ENCODE measurements around the gene MEP1A. TPM values are rescaled to one million over a fixed set of nuclear protein-coding genes. Genes with fewer than 3 reads are reported as not detected.
"Not testable (repeated sequence)": the region's sequence is repeated elsewhere in the genome, so short reads cannot be mapped to it uniquely, and the experiment has no call there.

The MEP1A gene
- polyA plus RNA-seq, 2 of the 4 experiments (the other 2 are of a cell fraction) = not detected

DNA sequence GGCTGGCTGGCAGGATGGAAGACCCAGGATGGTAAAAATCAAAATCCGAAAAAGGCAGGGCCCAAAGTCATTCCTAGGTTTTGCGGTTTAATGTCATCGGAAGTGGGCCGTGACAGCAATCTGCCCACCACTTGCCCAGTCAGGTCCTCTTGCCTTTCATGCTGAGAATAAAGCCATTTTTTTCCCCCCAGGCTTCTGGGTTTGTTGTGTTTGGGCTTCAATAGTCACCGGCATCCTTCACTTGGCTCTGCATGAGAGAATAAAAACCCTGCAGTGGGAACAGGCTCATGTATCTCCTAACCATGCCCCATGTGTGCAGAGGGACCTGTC lies 56.1 kb downstream of the MEP1A start (continued):
- TF ChIP-seq, protein P1, sequence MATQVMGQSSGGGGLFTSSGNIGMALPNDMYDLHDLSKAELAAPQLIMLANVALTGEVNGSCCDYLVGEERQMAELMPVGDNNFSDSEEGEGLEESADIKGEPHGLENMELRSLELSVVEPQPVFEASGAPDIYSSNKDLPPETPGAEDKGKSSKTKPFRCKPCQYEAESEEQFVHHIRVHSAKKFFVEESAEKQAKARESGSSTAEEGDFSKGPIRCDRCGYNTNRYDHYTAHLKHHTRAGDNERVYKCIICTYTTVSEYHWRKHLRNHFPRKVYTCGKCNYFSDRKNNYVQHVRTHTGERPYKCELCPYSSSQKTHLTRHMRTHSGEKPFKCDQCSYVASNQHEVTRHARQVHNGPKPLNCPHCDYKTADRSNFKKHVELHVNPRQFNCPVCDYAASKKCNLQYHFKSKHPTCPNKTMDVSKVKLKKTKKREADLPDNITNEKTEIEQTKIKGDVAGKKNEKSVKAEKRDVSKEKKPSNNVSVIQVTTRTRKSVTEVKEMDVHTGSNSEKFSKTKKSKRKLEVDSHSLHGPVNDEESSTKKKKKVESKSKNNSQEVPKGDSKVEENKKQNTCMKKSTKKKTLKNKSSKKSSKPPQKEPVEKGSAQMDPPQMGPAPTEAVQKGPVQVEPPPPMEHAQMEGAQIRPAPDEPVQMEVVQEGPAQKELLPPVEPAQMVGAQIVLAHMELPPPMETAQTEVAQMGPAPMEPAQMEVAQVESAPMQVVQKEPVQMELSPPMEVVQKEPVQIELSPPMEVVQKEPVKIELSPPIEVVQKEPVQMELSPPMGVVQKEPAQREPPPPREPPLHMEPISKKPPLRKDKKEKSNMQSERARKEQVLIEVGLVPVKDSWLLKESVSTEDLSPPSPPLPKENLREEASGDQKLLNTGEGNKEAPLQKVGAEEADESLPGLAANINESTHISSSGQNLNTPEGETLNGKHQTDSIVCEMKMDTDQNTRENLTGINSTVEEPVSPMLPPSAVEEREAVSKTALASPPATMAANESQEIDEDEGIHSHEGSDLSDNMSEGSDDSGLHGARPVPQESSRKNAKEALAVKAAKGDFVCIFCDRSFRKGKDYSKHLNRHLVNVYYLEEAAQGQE (IDR thresholded peaks at IDR 0.05) = no peak
- no peak for TF ChIP-seq NFE2L2 (conservative IDR thresholded peaks at IDR 0.05; ENCODE audit: low read length)

DNA sequence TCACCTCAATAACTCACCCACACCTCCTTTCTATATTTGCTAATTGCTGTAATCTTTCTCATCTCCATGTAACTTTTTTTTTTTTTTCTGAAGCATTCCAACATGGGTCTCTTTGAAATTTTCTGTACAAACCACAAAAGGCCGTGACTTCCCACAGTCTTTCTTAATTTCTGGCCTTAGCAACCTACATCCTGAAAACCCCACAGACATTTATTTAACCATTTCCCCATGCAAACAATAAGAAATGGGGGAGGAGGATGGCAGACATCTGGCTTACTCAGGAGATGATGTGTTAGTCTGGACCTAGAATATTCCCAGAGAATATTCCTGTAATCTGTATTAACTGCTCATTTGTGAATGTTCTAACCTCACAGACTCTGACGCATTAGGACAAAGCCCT lies 57.6 kb downstream of the MEP1A start:
- CTCF ChIA-PET = interaction anchor here (1.0 to 3.2 kb wide), 3 partner anchors 135 to 196 kb away, joined by 3 to 31 read pairs (median 4); no protein-coding TSS in a partner anchor
- Histone ChIP-seq H3K4me3 (no peak overlapping the region), H3K27ac (no peak overlapping the region), H3K9me3 (no peaks in the 10 kb centered on the region), H3K4me1 (0 out of 3 replicates have a peak, but pooled peaks cover 3% of the 10 kb centered on the region), H3K4me2 (no peak overlapping the region)
- no peak for ATAC-seq
- TF ChIP-seq BHLHE40 (IDR thresholded peaks at IDR 0.05; ENCODE audit: low read depth, low read length) (no peak), CBX2 (IDR thresholded peaks at IDR 0.05; ENCODE audit: borderline replicate concordance, low read depth) (no peak)
- POLR2A ChIA-PET = no interaction called here
- DNase-seq (ENCODE audit: low read depth in 1 of 2, low spot score in 1 of 2) = no peak
- no peak for FAIRE-seq
- 85% methylated on average over 2 of the region's 2 CpGs for WGBS (ENCODE audit: missing lambda C conversion rate)

DNA sequence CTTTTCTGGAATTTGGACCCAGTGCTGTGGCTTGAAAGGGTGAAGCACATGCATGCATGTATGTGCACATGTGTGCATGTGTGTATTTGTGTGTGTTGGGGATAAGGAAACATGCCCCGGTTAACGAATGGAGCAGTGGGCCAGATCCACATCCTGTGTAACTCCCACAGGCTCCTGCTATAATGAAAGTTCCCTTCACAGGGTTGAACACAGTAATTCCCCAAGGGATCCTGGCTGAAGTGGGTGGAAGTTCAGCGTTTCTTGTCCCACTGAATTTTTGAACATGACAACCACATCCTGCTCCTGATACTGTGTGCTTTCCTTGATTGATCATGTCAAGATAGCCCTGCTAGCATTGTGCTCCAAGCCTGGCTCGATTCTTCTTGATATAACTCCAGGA lies 58.4 kb downstream of the MEP1A start:
- WGBS (ENCODE audit: missing lambda C conversion rate) = 85% methylated on average over 4 of the region's 4 CpGs
- DNase-seq (ENCODE audit: low read depth in 1 of 2, low spot score in 1 of 2) = not testable (repeated sequence)
- CTCF ChIA-PET = interaction anchor here (1.8 kb wide), 1 partner anchor 195 kb away, joined by 4 read pairs; no protein-coding TSS in a partner anchor

DNA sequence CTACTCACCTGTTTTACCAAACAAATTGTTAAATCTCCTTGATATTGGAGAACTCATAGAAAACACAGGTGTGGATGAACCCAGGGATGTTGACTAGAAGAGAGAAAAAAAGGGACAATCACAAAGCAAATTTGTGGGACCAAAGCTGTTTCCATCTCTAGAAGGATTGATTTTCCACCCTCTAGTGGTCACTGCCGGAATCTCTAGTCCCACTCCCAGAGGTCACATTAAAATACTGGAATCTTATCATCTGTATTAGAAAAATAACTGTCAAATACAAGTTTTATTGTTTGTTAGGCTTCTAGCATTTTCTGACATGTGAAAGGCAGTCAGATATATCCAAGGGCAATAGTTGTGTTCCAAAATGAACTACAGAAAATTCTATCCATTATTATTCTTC lies 62.8 kb downstream of the MEP1A start:
- DNase-seq (ENCODE audit: low read depth in 1 of 2, low spot score in 1 of 2) = peak in 1 of 2 experiments; percentile 3

More for the DNA sequence above, 58.4 kb downstream of the MEP1A start:
- H3K4me3 ChIP-seq, H3K4me2 ChIP-seq, POLR2A ChIA-PET, ATAC-seq, FAIRE-seq, H3K4me1 ChIP-seq, H3K9me3 ChIP-seq, H3K27ac ChIP-seq: not testable (repeated sequence)

DNA sequence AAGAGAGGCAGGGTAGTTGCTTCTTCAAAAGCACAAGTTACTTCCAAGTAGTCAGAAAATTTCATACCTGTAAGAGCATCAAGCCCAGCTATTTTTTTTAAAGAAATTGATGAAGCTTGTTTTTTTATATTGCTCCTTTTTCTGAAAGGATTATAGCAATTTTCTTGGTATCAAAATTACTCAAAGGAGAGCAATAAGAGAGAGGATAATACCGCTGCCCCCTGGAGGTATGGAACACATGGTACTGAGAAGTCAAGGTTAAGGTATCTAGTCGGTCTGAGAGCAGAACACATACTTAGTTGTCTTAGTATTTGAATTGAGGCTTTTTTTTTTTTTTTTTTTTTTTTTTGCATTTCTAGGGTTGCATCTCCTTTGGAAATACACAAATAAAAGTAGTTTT lies 69.2 kb downstream of the MEP1A start:
- FAIRE-seq = no peak
- no peak for ATAC-seq
- H3K4me1 ChIP-seq = no peaks in the 10 kb centered on the region
- POLR2A ChIA-PET = no interaction called here
- CTCF ChIA-PET = interaction anchor here (1.5 to 5.9 kb wide), 2 partner anchors 14 to 15 kb away, joined by 3 to 39 read pairs; no protein-coding TSS in a partner anchor
- 37% methylated on average over 2 of the region's 2 CpGs for WGBS (ENCODE audit: missing lambda C conversion rate)
- no peak overlapping the region for H3K27ac ChIP-seq
- no peaks in the 10 kb centered on the region for H3K9me3 ChIP-seq
- DNase-seq (ENCODE audit: low read depth in 1 of 2, low spot score in 1 of 2) = no peak
- H3K4me3 ChIP-seq = no peak overlapping the region
- no peak for TF ChIP-seq NR3C1 (IDR thresholded peaks at IDR 0.05)
- no peak for TF ChIP-seq CHD2 (IDR thresholded peaks at IDR 0.05; ENCODE audit: low read length, partially characterized antibody)
- H3K4me2 ChIP-seq = no peak overlapping the region

More for the DNA sequence above, 62.8 kb downstream of the MEP1A start:
- H3K4me3 ChIP-seq, H3K4me2 ChIP-seq, FAIRE-seq, H3K9me3 ChIP-seq, POLR2A ChIA-PET, H3K4me1 ChIP-seq, H3K27ac ChIP-seq: not testable (repeated sequence)
- ATAC-seq = peak; percentile 54 to 69; a peak in 3 of 6 replicates
- TF ChIP-seq, protein P2, sequence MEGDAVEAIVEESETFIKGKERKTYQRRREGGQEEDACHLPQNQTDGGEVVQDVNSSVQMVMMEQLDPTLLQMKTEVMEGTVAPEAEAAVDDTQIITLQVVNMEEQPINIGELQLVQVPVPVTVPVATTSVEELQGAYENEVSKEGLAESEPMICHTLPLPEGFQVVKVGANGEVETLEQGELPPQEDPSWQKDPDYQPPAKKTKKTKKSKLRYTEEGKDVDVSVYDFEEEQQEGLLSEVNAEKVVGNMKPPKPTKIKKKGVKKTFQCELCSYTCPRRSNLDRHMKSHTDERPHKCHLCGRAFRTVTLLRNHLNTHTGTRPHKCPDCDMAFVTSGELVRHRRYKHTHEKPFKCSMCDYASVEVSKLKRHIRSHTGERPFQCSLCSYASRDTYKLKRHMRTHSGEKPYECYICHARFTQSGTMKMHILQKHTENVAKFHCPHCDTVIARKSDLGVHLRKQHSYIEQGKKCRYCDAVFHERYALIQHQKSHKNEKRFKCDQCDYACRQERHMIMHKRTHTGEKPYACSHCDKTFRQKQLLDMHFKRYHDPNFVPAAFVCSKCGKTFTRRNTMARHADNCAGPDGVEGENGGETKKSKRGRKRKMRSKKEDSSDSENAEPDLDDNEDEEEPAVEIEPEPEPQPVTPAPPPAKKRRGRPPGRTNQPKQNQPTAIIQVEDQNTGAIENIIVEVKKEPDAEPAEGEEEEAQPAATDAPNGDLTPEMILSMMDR (IDR thresholded peaks at IDR 0.05) = peak; percentile 46
- TF ChIP-seq SMC3 (IDR thresholded peaks at IDR 0.05) = peak; percentile 34; the same call in 1 of the 3 replicates
- CTCF ChIA-PET = interaction anchor here (1.1 to 1.7 kb wide), 6 partner anchors 9 to 135 kb away, joined by 4 to 12 read pairs (median 6); no protein-coding TSS in a partner anchor
- WGBS (ENCODE audit: missing lambda C conversion rate) = 0% methylated on average over 1 of the region's 1 CpG

All from A549 (cell line).